ENCODE results near the gene PDLIM3. TPM values are rescaled to one million over a fixed set of nuclear protein-coding genes. Genes with fewer than 3 reads are reported as not detected.
"Not testable (repeated sequence)": the region's sequence is repeated elsewhere in the genome, so short reads cannot be mapped to it uniquely, and the experiment has no call there.

Gene PDLIM3
- total and polyA plus RNA-seq, 4 donors, result 299 to 805 (median 446) TPM

- Histone ChIP-seq H3K27ac (ENCODE audit: low read depth in 1 of 2, low read length in 2 of 2) (peak overlapping the region in 1 of 2 donors; percentile 64), H3K4me1 (ENCODE audit: control insufficient read depth in 1 of 2, insufficient read depth in 2 of 2, low read length in 2 of 2) (peaks cover 0 to 4% of the 10 kb centered on the region in 2 donors), H3K9me3 (ENCODE audit: control insufficient read depth, low read length) (no peaks in the 10 kb centered on the region), H3K27me3 (ENCODE audit: control insufficient read depth in 1 of 2, insufficient read depth in 2 of 2, low read length in 1 of 2) (no peaks in the 10 kb centered on the region), H3K36me3 (ENCODE audit: control insufficient read depth in 1 of 2, insufficient read depth in 2 of 2, low read length in 1 of 2) (no peaks in the 10 kb centered on the region), H3K4me3 (ENCODE audit: low read length in 2 of 2) (no peak overlapping the region)
- no peak for ATAC-seq (ENCODE audit: low FRiP score)
- no peak for DNase-seq
- intact Hi-C loops (cut with DNase I), result no loop called here
- 89 to 91% methylated on average over 5 of the region's 5 CpGs for WGBS, 2 donors
Observed at GRCh38 chr4:185560316-185560715, 25.0 kb upstream of the PDLIM3 start.

GRCh38 chr4:185559915-185560281 lies 24.6 kb upstream of the PDLIM3 start:
- H3K36me3 ChIP-seq (ENCODE audit: control insufficient read depth in 1 of 2, insufficient read depth in 2 of 2, low read length in 1 of 2), result no peaks in the 10 kb centered on the region
- intact Hi-C loops (cut with DNase I), result no loop called here
- DNase-seq (peak; percentile 83 to 84), ATAC-seq (ENCODE audit: low FRiP score) (peak; percentile 84)
- no peaks in the 10 kb centered on the region for H3K9me3 ChIP-seq (ENCODE audit: control insufficient read depth, low read length)
- peak overlapping the region in 1 of 2 donors; percentile 64 for H3K27ac ChIP-seq (ENCODE audit: low read depth in 1 of 2, low read length in 2 of 2)
- no peak overlapping the region for H3K4me3 ChIP-seq (ENCODE audit: low read length in 2 of 2)
- peaks cover 0 to 4% of the 10 kb centered on the region in 2 donors for H3K4me1 ChIP-seq (ENCODE audit: control insufficient read depth in 1 of 2, insufficient read depth in 2 of 2, low read length in 2 of 2)
- no peaks in the 10 kb centered on the region for H3K27me3 ChIP-seq (ENCODE audit: control insufficient read depth in 1 of 2, insufficient read depth in 2 of 2, low read length in 1 of 2)
- 15 to 25% methylated on average over 4 of the region's 4 CpGs for WGBS, 2 donors

GRCh38 chr4:185559251-185559914 lies 24.1 kb upstream of the PDLIM3 start:
- H3K36me3 ChIP-seq (ENCODE audit: control insufficient read depth in 1 of 2, insufficient read depth in 2 of 2, low read length in 1 of 2); H3K4me1 ChIP-seq (ENCODE audit: control insufficient read depth in 1 of 2, insufficient read depth in 2 of 2, low read length in 2 of 2); ATAC-seq (ENCODE audit: low FRiP score); H3K4me3 ChIP-seq (ENCODE audit: low read length in 2 of 2); H3K9me3 ChIP-seq (ENCODE audit: control insufficient read depth, low read length); intact Hi-C loops (cut with DNase I); DNase-seq; H3K27me3 ChIP-seq (ENCODE audit: control insufficient read depth in 1 of 2, insufficient read depth in 2 of 2, low read length in 1 of 2): not testable (repeated sequence)
- WGBS, 2 donors, result 61 to 69% methylated on average over 8 of the region's 8 CpGs
- H3K27ac ChIP-seq (ENCODE audit: low read depth in 1 of 2, low read length in 2 of 2), result peak overlapping the region in 1 of 2 donors; percentile 64

GRCh38 chr4:185554365-185555126 lies 19.2 kb upstream of the PDLIM3 start:
- WGBS, 2 donors, result 9 to 10% methylated on average over 4 of the region's 4 CpGs
- peak; percentile 91 for ATAC-seq (ENCODE audit: low FRiP score)
- peak overlapping the region in 1 of 2 donors; percentile 74 for H3K27ac ChIP-seq (ENCODE audit: low read depth in 1 of 2, low read length in 2 of 2)
- H3K4me1 ChIP-seq (ENCODE audit: control insufficient read depth in 1 of 2, insufficient read depth in 2 of 2, low read length in 2 of 2), result peaks cover 3 to 4% of the 10 kb centered on the region in 2 donors
- intact Hi-C loops (cut with DNase I), result no loop called here
- no peaks in the 10 kb centered on the region for H3K36me3 ChIP-seq (ENCODE audit: control insufficient read depth in 1 of 2, insufficient read depth in 2 of 2, low read length in 1 of 2)
- H3K4me3 ChIP-seq (ENCODE audit: low read length in 2 of 2), result no peak overlapping the region
- no peaks in the 10 kb centered on the region for H3K27me3 ChIP-seq (ENCODE audit: control insufficient read depth in 1 of 2, insufficient read depth in 2 of 2, low read length in 1 of 2)
- H3K9me3 ChIP-seq (ENCODE audit: control insufficient read depth, low read length), result no peaks in the 10 kb centered on the region
- DNase-seq, result no peak

GRCh38 chr4:185552254-185552653 lies 16.9 kb upstream of the PDLIM3 start:
- intact Hi-C loops (cut with DNase I), result no loop called here
- DNase-seq (no peak), ATAC-seq (ENCODE audit: low FRiP score) (no peak)
- Histone ChIP-seq H3K36me3 (ENCODE audit: control insufficient read depth in 1 of 2, insufficient read depth in 2 of 2, low read length in 1 of 2) (no peaks in the 10 kb centered on the region), H3K9me3 (ENCODE audit: control insufficient read depth, low read length) (no peaks in the 10 kb centered on the region), H3K4me3 (ENCODE audit: low read length in 2 of 2) (no peak overlapping the region), H3K27me3 (ENCODE audit: control insufficient read depth in 1 of 2, insufficient read depth in 2 of 2, low read length in 1 of 2) (no peaks in the 10 kb centered on the region), H3K4me1 (ENCODE audit: control insufficient read depth in 1 of 2, insufficient read depth in 2 of 2, low read length in 2 of 2) (peaks cover 0 to 3% of the 10 kb centered on the region in 2 donors), H3K27ac (ENCODE audit: low read depth in 1 of 2, low read length in 2 of 2) (no peak overlapping the region)
- WGBS, 2 donors, result 84 to 91% methylated on average over 2 of the region's 2 CpGs

GRCh38 chr4:185550933-185551332 lies 15.6 kb upstream of the PDLIM3 start:
- peaks cover 0 to 3% of the 10 kb centered on the region in 2 donors for H3K4me1 ChIP-seq (ENCODE audit: control insufficient read depth in 1 of 2, insufficient read depth in 2 of 2, low read length in 2 of 2)
- H3K36me3 ChIP-seq (ENCODE audit: control insufficient read depth in 1 of 2, insufficient read depth in 2 of 2, low read length in 1 of 2), result no peaks in the 10 kb centered on the region
- H3K27me3 ChIP-seq (ENCODE audit: control insufficient read depth in 1 of 2, insufficient read depth in 2 of 2, low read length in 1 of 2), result no peaks in the 10 kb centered on the region
- DNase-seq (no peak), ATAC-seq (ENCODE audit: low FRiP score) (no peak)
- WGBS, 2 donors, result 45 to 100% methylated on average over 1 of the region's 1 CpG
- H3K27ac ChIP-seq (ENCODE audit: low read depth in 1 of 2, low read length in 2 of 2), result peak overlapping the region in 1 of 2 donors; percentile 3
- no peak overlapping the region for H3K4me3 ChIP-seq (ENCODE audit: low read length in 2 of 2)
- no peaks in the 10 kb centered on the region for H3K9me3 ChIP-seq (ENCODE audit: control insufficient read depth, low read length)
- intact Hi-C loops (cut with DNase I), result no loop called here

GRCh38 chr4:185549095-185549639 lies 13.9 kb upstream of the PDLIM3 start:
- intact Hi-C loops (cut with DNase I), result no loop called here
- H3K27ac ChIP-seq (ENCODE audit: low read depth in 1 of 2, low read length in 2 of 2), result peak overlapping the region in 1 of 2 donors; percentile 32
- no peaks in the 10 kb centered on the region for H3K36me3 ChIP-seq (ENCODE audit: control insufficient read depth in 1 of 2, insufficient read depth in 2 of 2, low read length in 1 of 2)
- H3K4me3 ChIP-seq (ENCODE audit: low read length in 2 of 2), result no peak overlapping the region
- no peaks in the 10 kb centered on the region for H3K9me3 ChIP-seq (ENCODE audit: control insufficient read depth, low read length)
- no peaks in the 10 kb centered on the region for H3K27me3 ChIP-seq (ENCODE audit: control insufficient read depth in 1 of 2, insufficient read depth in 2 of 2, low read length in 1 of 2)
- ATAC-seq (ENCODE audit: low FRiP score), result no peak
- H3K4me1 ChIP-seq (ENCODE audit: control insufficient read depth in 1 of 2, insufficient read depth in 2 of 2, low read length in 2 of 2), result peaks cover 0 to 3% of the 10 kb centered on the region in 2 donors
- WGBS, 2 donors, result 77 to 88% methylated on average over 2 of the region's 2 CpGs
- no peak for DNase-seq

- intact Hi-C loops (cut with DNase I), result no loop called here
- ATAC-seq (ENCODE audit: low FRiP score) (no peak), DNase-seq (no peak)
- H3K36me3 ChIP-seq (ENCODE audit: control insufficient read depth in 1 of 2, insufficient read depth in 2 of 2, low read length in 1 of 2), result no peaks in the 10 kb centered on the region
- no peaks in the 10 kb centered on the region for H3K9me3 ChIP-seq (ENCODE audit: control insufficient read depth, low read length)
- peak overlapping the region in 1 of 2 donors; percentile 32 for H3K27ac ChIP-seq (ENCODE audit: low read depth in 1 of 2, low read length in 2 of 2)
- H3K4me3 ChIP-seq (ENCODE audit: low read length in 2 of 2), result no peak overlapping the region
- H3K4me1 ChIP-seq (ENCODE audit: control insufficient read depth in 1 of 2, insufficient read depth in 2 of 2, low read length in 2 of 2), result peaks cover 0 to 1% of the 10 kb centered on the region in 2 donors
- WGBS, 2 donors, result 6 to 8% methylated on average over 1 of the region's 1 CpG
- H3K27me3 ChIP-seq (ENCODE audit: control insufficient read depth in 1 of 2, insufficient read depth in 2 of 2, low read length in 1 of 2), result no peaks in the 10 kb centered on the region
Observed at GRCh38 chr4:185548587-185548986, 13.3 kb upstream of the PDLIM3 start.
